ENCODE results near the gene RECQL. TPM values are rescaled to one million over a fixed set of nuclear protein-coding genes. Genes with fewer than 3 reads are reported as not detected.

The RECQL gene
- total and polyA plus RNA-seq, 2 donors (not counting 1 experiment from before 2014, with no cell fraction given), result 54.8 to 62.6 TPM

GRCh38 chr12:21509768-21510167, 8.3 kb upstream of the RECQL start:
- H4K20me1 ChIP-seq (ENCODE audit: control insufficient read depth, extremely low read depth, insufficient read depth, low read length), result no peaks in the 10 kb centered on the region
- peaks cover 6% of the 10 kb centered on the region for H3K36me3 ChIP-seq (ENCODE audit: control insufficient read depth, insufficient read depth, low read length)
- no peak overlapping the region for H3K27ac ChIP-seq (ENCODE audit: insufficient read depth, low read length)

GRCh38 chr12:21507849-21508248, 6.4 kb upstream of the RECQL start:
- DNase-seq (ENCODE audit: low read depth in 2 of 2), result no peak
- no peaks in the 10 kb centered on the region for H3K4me1 ChIP-seq (ENCODE audit: control insufficient read depth, extremely low read depth, insufficient read depth, low read length)
- no peaks in the 10 kb centered on the region for H3K27me3 ChIP-seq (ENCODE audit: control insufficient read depth, insufficient read depth, low read length)
- H3K4me3 ChIP-seq (replicated peaks in 1 of 4; ENCODE audit: control extremely low read depth in 1 of 4, insufficient read depth in 1 of 4, low read depth in 3 of 4, low read length in 4 of 4), result no peak overlapping the region
- no peaks in the 10 kb centered on the region for H4K20me1 ChIP-seq (ENCODE audit: control insufficient read depth, extremely low read depth, insufficient read depth, low read length)
- TF ChIP-seq CTCF (conservative IDR thresholded peaks at IDR 0.05 in 1 of 2, IDR thresholded peaks at IDR 0.05 in 1 of 2; ENCODE audit: low read depth in 1 of 2, low read length in 2 of 2) (no peak), EZH2 (IDR thresholded peaks at IDR 0.05; ENCODE audit: low read length, missing control alignments) (no peak)
- no peak overlapping the region for H2AFZ ChIP-seq (ENCODE audit: low read length)
- no peaks in the 10 kb centered on the region for H3K9me3 ChIP-seq (ENCODE audit: control insufficient read depth, insufficient read depth, low read depth, low read length)
- no peak overlapping the region for H3K4me2 ChIP-seq (ENCODE audit: extremely low read depth, insufficient read depth, low read length)
- no peak overlapping the region for H3K9ac ChIP-seq (ENCODE audit: insufficient read depth, low read length)
- H3K79me2 ChIP-seq (ENCODE audit: control insufficient read depth, insufficient read depth, low read length), result peaks cover 49% of the 10 kb centered on the region
- peaks cover 2% of the 10 kb centered on the region for H3K36me3 ChIP-seq (ENCODE audit: control insufficient read depth, insufficient read depth, low read length)
- H3K27ac ChIP-seq (ENCODE audit: insufficient read depth, low read length), result no peak overlapping the region

More at GRCh38 chr12:21509768-21510167, 8.3 kb upstream of the RECQL start:
- Histone ChIP-seq H3K9ac (ENCODE audit: insufficient read depth, low read length) (no peak overlapping the region), H2AFZ (ENCODE audit: low read length) (no peak overlapping the region), H3K4me1 (ENCODE audit: control insufficient read depth, extremely low read depth, insufficient read depth, low read length) (no peaks in the 10 kb centered on the region), H3K9me3 (ENCODE audit: control insufficient read depth, insufficient read depth, low read depth, low read length) (no peaks in the 10 kb centered on the region), H3K4me2 (ENCODE audit: extremely low read depth, insufficient read depth, low read length) (no peak overlapping the region), H3K79me2 (ENCODE audit: control insufficient read depth, insufficient read depth, low read length) (peaks cover 29% of the 10 kb centered on the region), H3K27me3 (ENCODE audit: control insufficient read depth, insufficient read depth, low read length) (no peaks in the 10 kb centered on the region), H3K4me3 (replicated peaks in 1 of 4; ENCODE audit: control extremely low read depth in 1 of 4, insufficient read depth in 1 of 4, low read depth in 3 of 4, low read length in 4 of 4) (no peak overlapping the region)
- TF ChIP-seq EZH2 (IDR thresholded peaks at IDR 0.05; ENCODE audit: low read length, missing control alignments) (no peak), CTCF (conservative IDR thresholded peaks at IDR 0.05 in 1 of 2, IDR thresholded peaks at IDR 0.05 in 1 of 2; ENCODE audit: low read depth in 1 of 2, low read length in 2 of 2) (no peak)
- no peak for DNase-seq (ENCODE audit: low read depth in 2 of 2)

GRCh38 chr12:21505888-21506287, 4.5 kb upstream of the RECQL start:
- DNase-seq (ENCODE audit: low read depth in 2 of 2), result no peak
- Histone ChIP-seq H3K4me3 (replicated peaks in 1 of 4; ENCODE audit: control extremely low read depth in 1 of 4, insufficient read depth in 1 of 4, low read depth in 3 of 4, low read length in 4 of 4) (no peak overlapping the region), H3K9me3 (ENCODE audit: control insufficient read depth, insufficient read depth, low read depth, low read length) (no peaks in the 10 kb centered on the region), H4K20me1 (ENCODE audit: control insufficient read depth, extremely low read depth, insufficient read depth, low read length) (no peaks in the 10 kb centered on the region), H3K4me1 (ENCODE audit: control insufficient read depth, extremely low read depth, insufficient read depth, low read length) (no peaks in the 10 kb centered on the region), H3K79me2 (ENCODE audit: control insufficient read depth, insufficient read depth, low read length) (peaks cover 61% of the 10 kb centered on the region), H3K4me2 (ENCODE audit: extremely low read depth, insufficient read depth, low read length) (no peak overlapping the region), H2AFZ (ENCODE audit: low read length) (no peak overlapping the region), H3K27me3 (ENCODE audit: control insufficient read depth, insufficient read depth, low read length) (no peaks in the 10 kb centered on the region), H3K9ac (ENCODE audit: insufficient read depth, low read length) (no peak overlapping the region), H3K27ac (ENCODE audit: insufficient read depth, low read length) (no peak overlapping the region), H3K36me3 (ENCODE audit: control insufficient read depth, insufficient read depth, low read length) (no peaks in the 10 kb centered on the region)
- TF ChIP-seq EZH2 (IDR thresholded peaks at IDR 0.05; ENCODE audit: low read length, missing control alignments) (no peak), CTCF (conservative IDR thresholded peaks at IDR 0.05 in 1 of 2, IDR thresholded peaks at IDR 0.05 in 1 of 2; ENCODE audit: low read depth in 1 of 2, low read length in 2 of 2) (no peak)

All from fibroblast of lung (primary cell).